HAP-1 (cell line): ENCODE results near the gene DSCAM.
"Not testable (repeated sequence)": the region's sequence is repeated elsewhere in the genome, so short reads cannot be mapped to it uniquely, and the experiment has no call there.

Experiments
- DNase-seq, 2 experiments: peaks; one replicate each; pipeline ENCODE4 v3.0.0-alpha.2; 2016 to 2020; ENCODE audit warnings: low spot score in 2 of 2
- H3K27me3 ChIP-seq: fragments of 250-450 bp; sonication (Bioruptor Pico); 2 replicates; pipeline ENCODE4 v1.5.1; 2020; ENCODE audit warnings: low read depth, mild to moderate bottlenecking, moderate library complexity
- H3K36me3 ChIP-seq: fragments of 250-450 bp; sonication (Bioruptor Pico); replicated peaks from 2 replicates; pipeline ENCODE4 v1.5.1; 2020; ENCODE audit warnings: mild to moderate bottlenecking
- H3K4me1 ChIP-seq: fragments of 250-450 bp; sonication (Bioruptor Pico); 2 replicates; pipeline ENCODE4 v1.5.1; 2020; ENCODE audit warnings: mild to moderate bottlenecking
- H3K4me3 ChIP-seq: fragments of 250-450 bp; sonication (Bioruptor Pico); 2 replicates; pipeline ENCODE4 v1.5.1; 2020; ENCODE audit warnings: mild to moderate bottlenecking, moderate library complexity
- H3K9me3 ChIP-seq: fragments of 250-450 bp; sonication (Bioruptor Pico); 2 replicates; pipeline ENCODE4 v1.5.1; 2020; ENCODE audit warnings: mild to moderate bottlenecking, moderate library complexity
- in situ Hi-C: fragments of 300-500 bp; cut with MboI; formaldehyde crosslinking; loops from 3 replicates; pipeline ENCODE4 v1.14.3; 2020; ENCODE audit warnings: low sequenced_read_pairs, inconsistent platforms, mixed read lengths

DSCAM gene

GRCh38 chr21:40846587-40847411, at the start of gene DSCAM:
Gene DSCAM (minus strand): TSS chr21:40847158. CDS start chr21:40846661, 497 bp downstream.
- Histone ChIP-seq H3K9me3 (no peaks in the 10 kb centered on the region; the same call in 1 of the 2 replicates), H3K4me3 (no peak within 1 kb of the TSS), H3K4me1 (no peaks in the 10 kb centered on the region), H3K36me3 (no peaks in the 10 kb centered on the region), H3K27me3 (no peaks in the 10 kb centered on the region)
- no peak for DNase-seq
- in situ Hi-C loops = no loop called here

GRCh38 chr21:40895697-40896096, 48.7 kb upstream of the DSCAM start:
- H3K36me3 ChIP-seq, H3K9me3 ChIP-seq, H3K4me1 ChIP-seq, in situ Hi-C loops, H3K4me3 ChIP-seq, H3K27me3 ChIP-seq, DNase-seq: not testable (repeated sequence)

- no peaks in the 10 kb centered on the region for H3K27me3 ChIP-seq
- H3K36me3 ChIP-seq = no peaks in the 10 kb centered on the region
- H3K9me3 ChIP-seq = 0 out of 2 replicates have a peak, but pooled peaks cover 2% of the 10 kb centered on the region
- no peak for DNase-seq
- in situ Hi-C loops = no loop called here
- H3K4me1 ChIP-seq = no peaks in the 10 kb centered on the region
- H3K4me3 ChIP-seq = no peak overlapping the region
Observed at GRCh38 chr21:40886931-40887330, 40.0 kb upstream of the DSCAM start.

GRCh38 chr21:40886006-40886405, 39.0 kb upstream of the DSCAM start:
- Histone ChIP-seq H3K36me3 (no peaks in the 10 kb centered on the region), H3K9me3 (0 out of 2 replicates have a peak, but pooled peaks cover 2% of the 10 kb centered on the region), H3K27me3 (no peaks in the 10 kb centered on the region), H3K4me1 (no peaks in the 10 kb centered on the region), H3K4me3 (no peak overlapping the region)
- no peak for DNase-seq
- in situ Hi-C loops = no loop called here

GRCh38 chr21:40882192-40882915, 35.4 kb upstream of the DSCAM start:
- Histone ChIP-seq H3K9me3 (peaks cover 5% of the 10 kb centered on the region), H3K36me3 (no peaks in the 10 kb centered on the region), H3K4me3 (no peak overlapping the region), H3K4me1 (no peaks in the 10 kb centered on the region), H3K27me3 (no peaks in the 10 kb centered on the region)
- no peak for DNase-seq
- in situ Hi-C loops = no loop called here

GRCh38 chr21:40881767-40882166, 34.8 kb upstream of the DSCAM start:
- DNase-seq = no peak
- no peaks in the 10 kb centered on the region for H3K4me1 ChIP-seq
- H3K36me3 ChIP-seq = no peaks in the 10 kb centered on the region
- H3K9me3 ChIP-seq = peaks cover 5% of the 10 kb centered on the region
- H3K4me3 ChIP-seq = no peak overlapping the region
- in situ Hi-C loops = no loop called here
- no peaks in the 10 kb centered on the region for H3K27me3 ChIP-seq

- Histone ChIP-seq H3K4me1 (no peaks in the 10 kb centered on the region), H3K27me3 (no peaks in the 10 kb centered on the region), H3K4me3 (no peak overlapping the region), H3K9me3 (no peaks in the 10 kb centered on the region), H3K36me3 (no peaks in the 10 kb centered on the region)
- in situ Hi-C loops = no loop called here
- no peak for DNase-seq
Observed at GRCh38 chr21:40871099-40871498, 24.1 kb upstream of the DSCAM start.

- H3K9me3 ChIP-seq = no peaks in the 10 kb centered on the region
Observed at GRCh38 chr21:40863839-40864238, 16.9 kb upstream of the DSCAM start.

GRCh38 chr21:40858517-40858916, 11.6 kb upstream of the DSCAM start:
- H3K36me3 ChIP-seq = no peaks in the 10 kb centered on the region
- H3K27me3 ChIP-seq = no peaks in the 10 kb centered on the region
- H3K4me3 ChIP-seq = no peak overlapping the region
- no peaks in the 10 kb centered on the region for H3K9me3 ChIP-seq
- no peak for DNase-seq
- no peaks in the 10 kb centered on the region for H3K4me1 ChIP-seq
- in situ Hi-C loops = no loop called here

More at GRCh38 chr21:40863839-40864238, 16.9 kb upstream of the DSCAM start:
- no peaks in the 10 kb centered on the region for H3K36me3 ChIP-seq
- no peaks in the 10 kb centered on the region for H3K27me3 ChIP-seq
- H3K4me3 ChIP-seq = no peak overlapping the region
- in situ Hi-C loops = no loop called here
- H3K4me1 ChIP-seq = no peaks in the 10 kb centered on the region
- DNase-seq = no peak

GRCh38 chr21:40853956-40854688, 7.2 kb upstream of the DSCAM start:
- Histone ChIP-seq H3K4me3 (no peak overlapping the region), H3K4me1 (no peaks in the 10 kb centered on the region), H3K36me3 (no peaks in the 10 kb centered on the region), H3K27me3 (no peaks in the 10 kb centered on the region), H3K9me3 (no peaks in the 10 kb centered on the region; the same call in 1 of the 2 replicates)
- in situ Hi-C loops = no loop called here
- DNase-seq = no peak

- no peaks in the 10 kb centered on the region; the same call in 1 of the 2 replicates for H3K9me3 ChIP-seq
- H3K27me3 ChIP-seq = no peaks in the 10 kb centered on the region
- no peak for DNase-seq
- in situ Hi-C loops = no loop called here
- no peaks in the 10 kb centered on the region for H3K4me1 ChIP-seq
- H3K36me3 ChIP-seq = no peaks in the 10 kb centered on the region
- H3K4me3 ChIP-seq = no peak overlapping the region
Observed at GRCh38 chr21:40852563-40852962, 5.6 kb upstream of the DSCAM start.

GRCh38 chr21:40851749-40852148, 4.8 kb upstream of the DSCAM start:
- H3K4me1 ChIP-seq = no peaks in the 10 kb centered on the region
- no peak overlapping the region for H3K4me3 ChIP-seq
- no peaks in the 10 kb centered on the region for H3K36me3 ChIP-seq
- no peak for DNase-seq
- no peaks in the 10 kb centered on the region; the same call in 1 of the 2 replicates for H3K9me3 ChIP-seq
- no peaks in the 10 kb centered on the region for H3K27me3 ChIP-seq
- in situ Hi-C loops = no loop called here

- Histone ChIP-seq H3K4me1 (no peaks in the 10 kb centered on the region), H3K9me3 (no peaks in the 10 kb centered on the region; the same call in 1 of the 2 replicates), H3K4me3 (no peak overlapping the region), H3K27me3 (no peaks in the 10 kb centered on the region), H3K36me3 (no peaks in the 10 kb centered on the region)
- no peak for DNase-seq
- in situ Hi-C loops = no loop called here
Observed at GRCh38 chr21:40850071-40850470, 3.1 kb upstream of the DSCAM start.
